K562 (cell line): ENCODE results near the gene DNAJB4. TPM values are rescaled to one million over a fixed set of nuclear protein-coding genes. Genes with fewer than 3 reads are reported as not detected.
A peak's percentile ranks its signal among the peaks of the same experiment; 100 is the strongest.

ENCODE experiments used
- CBX5 ChIP-seq: IDR thresholded peaks from 2 replicates; pipeline ENCODE4 v1.6.1; 2014; ENCODE audit warnings: low read depth, borderline replicate concordance
- EP300 ChIP-seq: IDR thresholded peaks from 2 replicates; pipeline ENCODE4 v1.6.1; 2012; ENCODE audit warnings: low read length, improper control_type of control experiment
- GMEB1 ChIP-seq: fragments of 250-450 bp; sonication (Bioruptor Pico); IDR thresholded peaks from 2 replicates; pipeline ENCODE4 v1.4.0; 2020; ENCODE audit warnings: mild to moderate bottlenecking
- HDAC8 ChIP-seq: fragments of 450-650 bp; IDR thresholded peaks from 2 replicates; pipeline ENCODE4 v1.6.1; 2016; ENCODE audit warnings: mild to moderate bottlenecking, missing genetic modification characterization, moderate library complexity, missing compliant biosample characterization
- TAL1 ChIP-seq: fragments of 450-650 bp; IDR thresholded peaks from 2 replicates; pipeline ENCODE4 v1.6.1; 2016; ENCODE audit warnings: mild to moderate bottlenecking
- TSC22D4 ChIP-seq: fragments of 450-650 bp; IDR thresholded peaks from 2 replicates; pipeline ENCODE4 v1.6.1; 2016; ENCODE audit warnings: missing genetic modification characterization, missing biosample characterization, control low read depth
- ZBTB33 ChIP-seq: sonication (generic); formaldehyde crosslinking; IDR thresholded peaks from 2 replicates; pipeline ENCODE4 v1.8.1; 2023; ENCODE audit warnings: mild to moderate bottlenecking, missing genetic modification reagents
- ZNF311 ChIP-seq: fragments of 250-450 bp; sonication (Bioruptor Pico); IDR thresholded peaks from 2 replicates; pipeline ENCODE4 v1.4.0; 2020; ENCODE audit warnings: mild to moderate bottlenecking, moderate library complexity
- ZNF785 ChIP-seq: fragments of 250-450 bp; sonication (Bioruptor Pico); IDR thresholded peaks from 2 replicates; pipeline ENCODE4 v1.4.0; 2020; ENCODE audit warnings: mild to moderate bottlenecking
- polyA plus RNA-seq, 8 experiments: library from polyadenylated mRNA; depleted of rRNA in 4 of 8; stranded (reverse) in 5 of 8; unstranded in 3 of 8; fragments of >200 nt; fragmentation: Nextera tagmentation in 2 of 8; fragmentation: Illumina TruSeq in 1 of 8; extraction: Ambion mirVana in 2 of 8; extraction: Trizol in 1 of 8; gene quantifications; 2 replicates each; pipeline versions ENCODE4 v1.2.1 to v1.2.3, GENCODE V29; 2011 to 2014; ENCODE audit warnings: inconsistent platforms in 1 of 8, missing spikeins in 1 of 8
- total RNA-seq, 7 experiments: library from RNA; depleted of rRNA in 6 of 7; stranded (reverse); fragments of >200 nt in 6 of 7; fragmentation: Illumina TruSeq in 2 of 7; extraction: Trizol in 2 of 7; gene quantifications; 2 replicates each; pipeline versions ENCODE4 v1.2.1 to v1.2.3, GENCODE V29; 2011 to 2021; ENCODE audit warnings: low replicate concordance in 1 of 7
- TF ChIP-seq, protein P1 (sequence below): fragments of 250-450 bp; sonication (Bioruptor Pico); IDR thresholded peaks from 2 replicates; pipeline ENCODE4 v1.8.0; 2021; ENCODE audit warnings: moderate library complexity, mild to moderate bottlenecking, inconsistent platforms
- TF ChIP-seq, protein P2 (sequence below), 2 experiments: fragments of 450-650 bp; formaldehyde crosslinking in 1 of 2; IDR thresholded peaks; 2 replicates each; pipeline versions ENCODE4 v1.4.0 to v1.6.1; 2014 to 2020; ENCODE audit warnings: mild to moderate bottlenecking in 2 of 2, borderline replicate concordance in 1 of 2, low read depth in 1 of 2
- TF ChIP-seq, protein P3 (sequence below): sonication (generic); formaldehyde crosslinking; IDR thresholded peaks from 2 replicates; pipeline ENCODE4 v1.8.0; 2022; ENCODE audit warnings: mild to moderate bottlenecking, missing genetic modification reagents

Gene DNAJB4
- total and polyA plus RNA-seq, 9 of the 15 experiments (the other 6 are each of a cell fraction or from before 2014, with no cell fraction given), result 8.5 to 27.7 (median 19.8) TPM

GRCh38 chr1:77978969-77979876, 25.5 kb upstream of the DNAJB4 start, which contains the start of gene FUBP1 (continued):
- TF ChIP-seq GMEB1 (CRISPR knock-in tag) (peak; percentile 56), TSC22D4 (no peak), HDAC8 (no peak), CBX5 (no peak), EP300 (0 out of 2 replicates have a peak, but pooled peaks have one; percentile 17), ZBTB33 (no peak), TAL1 (no peak), ZNF785 (no peak), ZNF311 (CRISPR knock-in tag) (no peak)
- TF ChIP-seq, protein P1, sequence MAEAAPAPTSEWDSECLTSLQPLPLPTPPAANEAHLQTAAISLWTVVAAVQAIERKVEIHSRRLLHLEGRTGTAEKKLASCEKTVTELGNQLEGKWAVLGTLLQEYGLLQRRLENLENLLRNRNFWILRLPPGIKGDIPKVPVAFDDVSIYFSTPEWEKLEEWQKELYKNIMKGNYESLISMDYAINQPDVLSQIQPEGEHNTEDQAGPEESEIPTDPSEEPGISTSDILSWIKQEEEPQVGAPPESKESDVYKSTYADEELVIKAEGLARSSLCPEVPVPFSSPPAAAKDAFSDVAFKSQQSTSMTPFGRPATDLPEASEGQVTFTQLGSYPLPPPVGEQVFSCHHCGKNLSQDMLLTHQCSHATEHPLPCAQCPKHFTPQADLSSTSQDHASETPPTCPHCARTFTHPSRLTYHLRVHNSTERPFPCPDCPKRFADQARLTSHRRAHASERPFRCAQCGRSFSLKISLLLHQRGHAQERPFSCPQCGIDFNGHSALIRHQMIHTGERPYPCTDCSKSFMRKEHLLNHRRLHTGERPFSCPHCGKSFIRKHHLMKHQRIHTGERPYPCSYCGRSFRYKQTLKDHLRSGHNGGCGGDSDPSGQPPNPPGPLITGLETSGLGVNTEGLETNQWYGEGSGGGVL (CRISPR knock-in tag), result no peak
- TF ChIP-seq, protein P2, sequence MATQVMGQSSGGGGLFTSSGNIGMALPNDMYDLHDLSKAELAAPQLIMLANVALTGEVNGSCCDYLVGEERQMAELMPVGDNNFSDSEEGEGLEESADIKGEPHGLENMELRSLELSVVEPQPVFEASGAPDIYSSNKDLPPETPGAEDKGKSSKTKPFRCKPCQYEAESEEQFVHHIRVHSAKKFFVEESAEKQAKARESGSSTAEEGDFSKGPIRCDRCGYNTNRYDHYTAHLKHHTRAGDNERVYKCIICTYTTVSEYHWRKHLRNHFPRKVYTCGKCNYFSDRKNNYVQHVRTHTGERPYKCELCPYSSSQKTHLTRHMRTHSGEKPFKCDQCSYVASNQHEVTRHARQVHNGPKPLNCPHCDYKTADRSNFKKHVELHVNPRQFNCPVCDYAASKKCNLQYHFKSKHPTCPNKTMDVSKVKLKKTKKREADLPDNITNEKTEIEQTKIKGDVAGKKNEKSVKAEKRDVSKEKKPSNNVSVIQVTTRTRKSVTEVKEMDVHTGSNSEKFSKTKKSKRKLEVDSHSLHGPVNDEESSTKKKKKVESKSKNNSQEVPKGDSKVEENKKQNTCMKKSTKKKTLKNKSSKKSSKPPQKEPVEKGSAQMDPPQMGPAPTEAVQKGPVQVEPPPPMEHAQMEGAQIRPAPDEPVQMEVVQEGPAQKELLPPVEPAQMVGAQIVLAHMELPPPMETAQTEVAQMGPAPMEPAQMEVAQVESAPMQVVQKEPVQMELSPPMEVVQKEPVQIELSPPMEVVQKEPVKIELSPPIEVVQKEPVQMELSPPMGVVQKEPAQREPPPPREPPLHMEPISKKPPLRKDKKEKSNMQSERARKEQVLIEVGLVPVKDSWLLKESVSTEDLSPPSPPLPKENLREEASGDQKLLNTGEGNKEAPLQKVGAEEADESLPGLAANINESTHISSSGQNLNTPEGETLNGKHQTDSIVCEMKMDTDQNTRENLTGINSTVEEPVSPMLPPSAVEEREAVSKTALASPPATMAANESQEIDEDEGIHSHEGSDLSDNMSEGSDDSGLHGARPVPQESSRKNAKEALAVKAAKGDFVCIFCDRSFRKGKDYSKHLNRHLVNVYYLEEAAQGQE (IDR thresholded peaks at IDR 0.05; ENCODE audit: borderline replicate concordance), result peak; percentile 21; the same call in 1 of the 2 replicates
- TF ChIP-seq, protein P2 (CRISPR knock-in tag; IDR thresholded peaks at IDR 0.05; ENCODE audit: low read depth), result no peak
- TF ChIP-seq, protein P3, sequence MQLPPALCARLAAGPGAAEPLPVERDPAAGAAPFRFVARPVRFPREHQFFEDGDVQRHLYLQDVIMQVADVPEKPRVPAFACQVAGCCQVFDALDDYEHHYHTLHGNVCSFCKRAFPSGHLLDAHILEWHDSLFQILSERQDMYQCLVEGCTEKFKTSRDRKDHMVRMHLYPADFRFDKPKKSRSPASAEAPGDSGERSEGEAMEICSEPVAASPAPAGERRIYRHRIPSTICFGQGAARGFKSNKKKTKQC (CRISPR knock-in tag), result no peak
